GM12878 (cell line): Measurements from ENCODE around the gene CSTPP1. TPM values are rescaled to one million over a fixed set of nuclear protein-coding genes. Genes with fewer than 3 reads are reported as not detected.

ENCODE experiments used
- ATAC-seq: fragments of 200-7000 bp; cut with Tn5 transposase; 3 replicates; pipeline ENCODE4 v1.9.1; 2020; ENCODE audit warnings: mild to moderate bottlenecking, moderate library complexity
- BruUV-seq: library from RNA; stranded (reverse); fragments of 400-500 nt; replicated peaks from 2 replicates; lab custom pipeline; 2021; lab: Mats Ljungman, UMichigan
- CTCF ChIA-PET: fragments of 300-600 bp; sonication (Branson Sonifier 250); formaldehyde crosslinking; extraction: SDS; loops from one replicate; lab custom pipeline; 2021; ENCODE audit warnings: inconsistent platforms; lab: Yijun Ruan, JAX
- POLR2A ChIA-PET: fragments of 350-600 bp; formaldehyde crosslinking; extraction: SDS; loops from one replicate; lab custom pipeline; 2021; ENCODE audit warnings: inconsistent platforms; lab: Charles Lee
- RAD21 ChIA-PET: fragments of 300-600 bp; sonication (Branson Sonifier 250); formaldehyde crosslinking; loops from one replicate; lab custom pipeline; 2023; ENCODE audit warnings: antibody characterized with exemption; ENCODE audit not compliant: unreplicated experiment; lab: Charles Lee
- SMC1A ChIA-PET: fragments of 300-600 bp; sonication (Branson Sonifier 250); formaldehyde crosslinking; loops from one replicate; lab custom pipeline; 2023; ENCODE audit not compliant: unreplicated experiment, uncharacterized antibody; lab: Charles Lee
- DNase-seq: peaks from one replicate; pipeline ENCODE4 v3.0.0-alpha.2; 2011; ENCODE audit warnings: low read depth, low spot score
- FAIRE-seq: peaks from 3 replicates; lab custom pipeline; 2011; peaks lifted over from hg19 to GRCh38; lab: Jason Lieb, UNC
- H2AFZ ChIP-seq: 2 replicates; pipeline ENCODE4 v1.6.0; 2011; ENCODE audit warnings: low read depth, low read length, control low read depth; ENCODE audit not compliant: control insufficient read depth
- H3K27ac ChIP-seq: 2 replicates; pipeline ENCODE4 v1.5.1; 2011; ENCODE audit warnings: control low read depth; ENCODE audit not compliant: control insufficient read depth, insufficient read depth
- H3K27me3 ChIP-seq, 2 experiments: replicated peaks in 1 of 2; 2 replicates each; pipeline versions ENCODE4 v1.6.0 to v1.6.1; 2011; ENCODE audit warnings: low read length in 1 of 2; ENCODE audit not compliant: control insufficient read depth in 2 of 2, insufficient read depth in 2 of 2
- H3K36me3 ChIP-seq, 2 experiments: 2 replicates each; pipeline ENCODE4 v1.5.1; 2011; ENCODE audit warnings: low read length in 1 of 2; ENCODE audit not compliant: control insufficient read depth in 2 of 2, insufficient read depth in 2 of 2
- H3K4me1 ChIP-seq: 2 replicates; pipeline ENCODE4 v1.6.1; 2011; ENCODE audit warnings: mild to moderate bottlenecking, low read length, moderate library complexity, mixed read lengths; ENCODE audit not compliant: control insufficient read depth, insufficient read depth
- H3K4me2 ChIP-seq: 2 replicates; pipeline ENCODE4 v1.6.0; 2011; ENCODE audit warnings: control low read depth; ENCODE audit not compliant: control insufficient read depth, insufficient read depth
- H3K4me3 ChIP-seq: fragments of 200-600 bp; sonication (generic); 2 replicates; pipeline ENCODE4 v1.5.1; 2016
- H3K79me2 ChIP-seq: 2 replicates; pipeline ENCODE4 v1.6.0; 2011; ENCODE audit warnings: low read length; ENCODE audit not compliant: control insufficient read depth, insufficient read depth
- H3K9ac ChIP-seq: 2 replicates; pipeline ENCODE4 v1.8.0; 2011; ENCODE audit warnings: low read length, control low read depth, mixed read lengths; ENCODE audit not compliant: control insufficient read depth, insufficient read depth
- H3K9me3 ChIP-seq: replicated peaks from 3 replicates; pipeline ENCODE4 v1.5.1; 2011; ENCODE audit warnings: mild to moderate bottlenecking, low read length; ENCODE audit not compliant: control insufficient read depth, insufficient read depth
- H4K20me1 ChIP-seq: 2 replicates; pipeline ENCODE4 v1.6.0; 2011; ENCODE audit not compliant: control insufficient read depth, insufficient read depth
- JUNB ChIP-seq: IDR thresholded peaks from 2 replicates; pipeline ENCODE4 v1.6.1; 2016; ENCODE audit warnings: antibody characterized with exemption, mild to moderate bottlenecking
- KAT2A ChIP-seq: conservative IDR thresholded peaks from 2 replicates; pipeline ENCODE4 v1.6.1; 2011; ENCODE audit warnings: low read depth, low read length; ENCODE audit not compliant: control insufficient read depth
- MEF2B ChIP-seq: fragments of 450-650 bp; IDR thresholded peaks from 2 replicates; pipeline ENCODE4 v1.6.1; 2018; ENCODE audit warnings: mild to moderate bottlenecking, moderate library complexity; ENCODE audit not compliant: partially characterized antibody, poor library complexity, severe bottlenecking
- NFYB ChIP-seq: IDR thresholded peaks from 2 replicates; pipeline ENCODE4 v1.6.1; 2011; ENCODE audit warnings: low read depth, mild to moderate bottlenecking, low read length, improper control_type of control experiment, moderate library complexity; ENCODE audit not compliant: insufficient read depth
- PAX8 ChIP-seq: fragments of 450-650 bp; IDR thresholded peaks from 2 replicates; pipeline ENCODE4 v1.6.1; 2017; ENCODE audit warnings: mild to moderate bottlenecking, moderate library complexity
- RCOR1 ChIP-seq: conservative IDR thresholded peaks from 2 replicates; pipeline ENCODE4 v1.6.1; 2012; ENCODE audit warnings: low read depth, low read length, improper control_type of control experiment
- SIN3A ChIP-seq: IDR thresholded peaks from 2 replicates; pipeline ENCODE4 v1.6.1; 2012; ENCODE audit warnings: low read depth, low read length, improper control_type of control experiment
- SRF ChIP-seq, 2 experiments: IDR thresholded peaks; 2 replicates each; pipeline ENCODE4 v1.6.1; 2011; ENCODE audit warnings: low read depth in 2 of 2, low read length in 2 of 2, mild to moderate bottlenecking in 1 of 2, moderate library complexity in 1 of 2
- SUZ12 ChIP-seq: fragments of 200-600 bp; sonication (generic); IDR thresholded peaks from one replicate; pipeline ENCODE4 v1.6.1; 2018; ENCODE audit warnings: antibody characterized with exemption, mild to moderate bottlenecking; ENCODE audit not compliant: unreplicated experiment
- WGBS: methylation state at CpG from one replicate; pipeline ENCODE4 v1.1.6; 2016; ENCODE audit warnings: low lambda C conversion rate; ENCODE audit not compliant: insufficient replicate concordance, insufficient coverage; ENCODE audit errors: missing lambda C conversion rate; 5-methylcytosine and 5-hydroxymethylcytosine counted together
- in situ Hi-C: fragments of 300-500 bp; cut with MboI; formaldehyde crosslinking; loops from 9 replicates; pipeline ENCODE4 v1.14.3; 2018; ENCODE audit warnings: mixed read lengths
- intact Hi-C: fragments of 100-400 bp; cut with micrococcal nuclease; formaldehyde crosslinking; loops from one replicate; pipeline ENCODE4 v1.14.2; 2022; ENCODE audit not compliant: unreplicated experiment
- polyA plus RNA-seq, 11 experiments: library from polyadenylated mRNA; depleted of rRNA in 4 of 11; unstranded in 6 of 11; stranded (reverse) in 5 of 11; fragments of >200 nt; fragmentation: Nextera tagmentation in 4 of 11; fragmentation: Illumina TruSeq in 1 of 11; extraction: Ambion mirVana in 4 of 11; extraction: Trizol in 1 of 11; gene quantifications; 1 replicate in 1 of 11; 2 replicates in 10 of 11; pipeline versions ENCODE4 v1.2.1 to v1.2.3, GENCODE V29; 2011 to 2016; ENCODE audit warnings: inconsistent platforms in 2 of 11, missing spikeins in 2 of 11, low read depth in 1 of 11
- total RNA-seq, 4 experiments: library from RNA; depleted of rRNA in 3 of 4; stranded (reverse); fragments of >200 nt in 3 of 4; fragmentation: Illumina TruSeq in 1 of 4; extraction: Trizol in 1 of 4; gene quantifications; 2 replicates each; pipeline versions ENCODE4 v1.2.1 to v1.2.3, GENCODE V29; 2013 to 2021
- TF ChIP-seq, protein P1 (sequence below): IDR thresholded peaks from 2 replicates; pipeline ENCODE4 v1.6.1; 2012; ENCODE audit warnings: mild to moderate bottlenecking, low read depth, low read length
- TF ChIP-seq, protein P2 (sequence below): fragments of 450-650 bp; IDR thresholded peaks from 2 replicates; pipeline ENCODE4 v1.6.1; 2018; ENCODE audit warnings: mild to moderate bottlenecking, low read depth, moderate library complexity; ENCODE audit not compliant: partially characterized antibody

Gene CSTPP1
- total and polyA plus RNA-seq, 10 of the 15 experiments (the other 5 are each of a cell fraction or from before 2014, with no cell fraction given) = 7.1 to 23.4 (median 17.5) TPM

DNA sequence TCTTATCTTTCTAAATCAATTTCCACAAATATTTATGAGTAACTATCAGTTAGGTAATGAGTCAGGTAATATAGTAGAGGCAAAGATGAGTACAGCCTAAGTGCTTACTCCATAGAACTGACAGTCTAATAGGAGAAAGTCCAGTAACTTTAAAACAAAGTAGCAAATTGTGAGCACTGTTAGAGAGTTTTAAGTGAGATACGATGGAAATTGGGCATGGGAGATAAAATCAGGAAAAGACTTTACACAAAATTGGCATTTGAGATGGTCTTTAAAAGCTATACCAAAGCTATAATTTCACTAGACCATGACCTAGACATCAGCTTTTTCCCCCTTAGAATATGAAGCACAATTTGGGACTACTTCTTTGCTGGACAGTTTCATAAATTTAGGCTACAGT, 113.7 kb downstream of the CSTPP1 start:
- no peaks in the 10 kb centered on the region for H3K79me2 ChIP-seq
- H3K36me3 ChIP-seq = no peaks in the 10 kb centered on the region; a peak in 1 of 4 replicates
- H3K4me3 ChIP-seq = no peak overlapping the region
- RAD21 ChIA-PET = no interaction called here
- H3K27ac ChIP-seq = no peak overlapping the region
- H3K4me1 ChIP-seq = peaks cover 5% of the 10 kb centered on the region
- no peaks in the 10 kb centered on the region for H3K27me3 ChIP-seq
- no peak overlapping the region for H2AFZ ChIP-seq
- POLR2A ChIA-PET = interaction anchor here (1.1 kb wide), 1 partner anchor 29 kb away, joined by 3 read pairs; no protein-coding TSS in a partner anchor
- no peak for FAIRE-seq
- in situ Hi-C loops (no loop called here), intact Hi-C loops (no loop called here)
- ATAC-seq = no peak
- no peaks in the 10 kb centered on the region for H4K20me1 ChIP-seq
- H3K9ac ChIP-seq = no peak overlapping the region
- H3K4me2 ChIP-seq = no peak overlapping the region
- TF ChIP-seq, protein P1, sequence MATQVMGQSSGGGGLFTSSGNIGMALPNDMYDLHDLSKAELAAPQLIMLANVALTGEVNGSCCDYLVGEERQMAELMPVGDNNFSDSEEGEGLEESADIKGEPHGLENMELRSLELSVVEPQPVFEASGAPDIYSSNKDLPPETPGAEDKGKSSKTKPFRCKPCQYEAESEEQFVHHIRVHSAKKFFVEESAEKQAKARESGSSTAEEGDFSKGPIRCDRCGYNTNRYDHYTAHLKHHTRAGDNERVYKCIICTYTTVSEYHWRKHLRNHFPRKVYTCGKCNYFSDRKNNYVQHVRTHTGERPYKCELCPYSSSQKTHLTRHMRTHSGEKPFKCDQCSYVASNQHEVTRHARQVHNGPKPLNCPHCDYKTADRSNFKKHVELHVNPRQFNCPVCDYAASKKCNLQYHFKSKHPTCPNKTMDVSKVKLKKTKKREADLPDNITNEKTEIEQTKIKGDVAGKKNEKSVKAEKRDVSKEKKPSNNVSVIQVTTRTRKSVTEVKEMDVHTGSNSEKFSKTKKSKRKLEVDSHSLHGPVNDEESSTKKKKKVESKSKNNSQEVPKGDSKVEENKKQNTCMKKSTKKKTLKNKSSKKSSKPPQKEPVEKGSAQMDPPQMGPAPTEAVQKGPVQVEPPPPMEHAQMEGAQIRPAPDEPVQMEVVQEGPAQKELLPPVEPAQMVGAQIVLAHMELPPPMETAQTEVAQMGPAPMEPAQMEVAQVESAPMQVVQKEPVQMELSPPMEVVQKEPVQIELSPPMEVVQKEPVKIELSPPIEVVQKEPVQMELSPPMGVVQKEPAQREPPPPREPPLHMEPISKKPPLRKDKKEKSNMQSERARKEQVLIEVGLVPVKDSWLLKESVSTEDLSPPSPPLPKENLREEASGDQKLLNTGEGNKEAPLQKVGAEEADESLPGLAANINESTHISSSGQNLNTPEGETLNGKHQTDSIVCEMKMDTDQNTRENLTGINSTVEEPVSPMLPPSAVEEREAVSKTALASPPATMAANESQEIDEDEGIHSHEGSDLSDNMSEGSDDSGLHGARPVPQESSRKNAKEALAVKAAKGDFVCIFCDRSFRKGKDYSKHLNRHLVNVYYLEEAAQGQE = no peak
- TF ChIP-seq MEF2B = no peak
- SMC1A ChIA-PET = interaction anchor here (0.9 to 1.4 kb wide), 4 partner anchors 47 to 203 kb away, joined by 3 read pairs; no protein-coding TSS in a partner anchor
- H3K9me3 ChIP-seq = no peaks in the 10 kb centered on the region
- DNase-seq = no peak
- CTCF ChIA-PET = interaction anchor here (0.8 to 1.4 kb wide), 2 partner anchors 29 to 87 kb away, joined by 3 to 4 read pairs; no protein-coding TSS in a partner anchor
- WGBS = 94% methylated on average over 1 of the region's 1 CpG
- no TSS peak for BruUV-seq

DNA sequence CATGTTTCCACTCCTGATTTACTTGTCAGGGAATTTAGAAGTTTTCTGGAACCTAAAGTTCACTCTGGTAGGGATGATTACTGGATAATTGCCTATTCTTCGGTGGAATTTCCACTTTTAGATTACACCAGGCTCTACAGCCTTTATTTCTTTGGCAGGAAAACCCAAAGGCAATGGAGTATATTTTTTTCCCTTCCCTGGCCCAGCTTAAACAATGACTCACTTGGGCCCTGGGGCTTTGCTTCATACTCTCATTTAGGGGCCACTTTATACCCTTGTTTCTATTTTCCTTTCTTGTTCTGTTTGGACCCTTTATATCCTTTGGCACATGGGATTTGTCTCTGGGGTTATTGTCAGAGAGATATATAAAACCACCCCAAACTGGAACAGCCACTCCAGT, 114.7 kb downstream of the CSTPP1 start:
- ChIA-PET POLR2A (interaction anchor here (1.1 kb wide), 1 partner anchor 30 kb away, joined by 3 read pairs; no protein-coding TSS in a partner anchor), RAD21 (no interaction called here), CTCF (no interaction called here), SMC1A (no interaction called here)
- no peaks in the 10 kb centered on the region for H3K79me2 ChIP-seq
- H3K4me3 ChIP-seq = no peak overlapping the region
- DNase-seq = no peak
- H2AFZ ChIP-seq = no peak overlapping the region
- intact Hi-C loops (no loop called here), in situ Hi-C loops (no loop called here)
- no peak overlapping the region for H3K9ac ChIP-seq
- 43% methylated on average over 1 of the region's 1 CpG for WGBS
- no peak overlapping the region for H3K27ac ChIP-seq
- FAIRE-seq = no peak
- H3K4me2 ChIP-seq = no peak overlapping the region
- ATAC-seq = no peak
- BruUV-seq = no TSS peak
- H4K20me1 ChIP-seq = no peaks in the 10 kb centered on the region
- peaks cover 5% of the 10 kb centered on the region for H3K4me1 ChIP-seq
- H3K9me3 ChIP-seq = no peaks in the 10 kb centered on the region
- no peaks in the 10 kb centered on the region for H3K27me3 ChIP-seq
- H3K36me3 ChIP-seq = no peaks in the 10 kb centered on the region; a peak in 1 of 4 replicates
- TF ChIP-seq, protein P2, sequence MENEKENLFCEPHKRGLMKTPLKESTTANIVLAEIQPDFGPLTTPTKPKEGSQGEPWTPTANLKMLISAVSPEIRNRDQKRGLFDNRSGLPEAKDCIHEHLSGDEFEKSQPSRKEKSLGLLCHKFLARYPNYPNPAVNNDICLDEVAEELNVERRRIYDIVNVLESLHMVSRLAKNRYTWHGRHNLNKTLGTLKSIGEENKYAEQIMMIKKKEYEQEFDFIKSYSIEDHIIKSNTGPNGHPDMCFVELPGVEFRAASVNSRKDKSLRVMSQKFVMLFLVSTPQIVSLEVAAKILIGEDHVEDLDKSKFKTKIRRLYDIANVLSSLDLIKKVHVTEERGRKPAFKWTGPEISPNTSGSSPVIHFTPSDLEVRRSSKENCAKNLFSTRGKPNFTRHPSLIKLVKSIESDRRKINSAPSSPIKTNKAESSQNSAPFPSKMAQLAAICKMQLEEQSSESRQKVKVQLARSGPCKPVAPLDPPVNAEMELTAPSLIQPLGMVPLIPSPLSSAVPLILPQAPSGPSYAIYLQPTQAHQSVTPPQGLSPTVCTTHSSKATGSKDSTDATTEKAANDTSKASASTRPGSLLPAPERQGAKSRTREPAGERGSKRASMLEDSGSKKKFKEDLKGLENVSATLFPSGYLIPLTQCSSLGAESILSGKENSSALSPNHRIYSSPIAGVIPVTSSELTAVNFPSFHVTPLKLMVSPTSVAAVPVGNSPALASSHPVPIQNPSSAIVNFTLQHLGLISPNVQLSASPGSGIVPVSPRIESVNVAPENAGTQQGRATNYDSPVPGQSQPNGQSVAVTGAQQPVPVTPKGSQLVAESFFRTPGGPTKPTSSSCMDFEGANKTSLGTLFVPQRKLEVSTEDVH = no peak
- TF ChIP-seq KAT2A (no peak), RCOR1 (no peak), NFYB (no peak), JUNB (no peak), SRF (IDR thresholded peaks at IDR 0.05; ENCODE audit: low read depth in 2 of 2, low read length in 2 of 2) (no peak), PAX8 (no peak), SIN3A (no peak), SUZ12 (no peak)
